ENCODE measurements around the gene LMAN2L.

DNA sequence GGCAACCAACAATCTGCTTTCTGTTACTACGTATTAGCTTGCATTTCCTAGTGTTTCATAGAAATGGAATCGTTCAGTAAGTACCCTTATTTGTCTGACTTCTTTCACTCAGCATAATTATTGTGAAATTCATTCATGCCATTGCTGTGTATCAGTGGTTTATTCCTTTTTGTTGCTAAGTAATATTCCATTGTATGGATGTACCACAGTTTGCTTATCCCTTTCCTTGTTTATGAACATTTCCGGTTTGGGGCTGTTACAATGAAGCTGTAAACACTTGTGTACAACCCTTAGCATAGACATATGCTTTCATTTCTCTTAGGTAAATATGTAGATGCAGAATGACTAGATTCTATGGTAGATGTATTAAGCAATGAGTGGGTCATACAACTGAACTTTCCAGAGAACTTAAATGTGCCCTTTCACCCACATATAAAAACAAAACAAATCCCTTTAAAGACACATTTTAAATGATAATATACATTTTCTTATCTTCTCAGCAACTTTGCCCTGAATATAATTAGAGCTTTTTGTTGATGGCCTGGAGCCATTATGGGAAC is 75.4 kb downstream of the LMAN2L start:
- TF ChIP-seq, protein P1, sequence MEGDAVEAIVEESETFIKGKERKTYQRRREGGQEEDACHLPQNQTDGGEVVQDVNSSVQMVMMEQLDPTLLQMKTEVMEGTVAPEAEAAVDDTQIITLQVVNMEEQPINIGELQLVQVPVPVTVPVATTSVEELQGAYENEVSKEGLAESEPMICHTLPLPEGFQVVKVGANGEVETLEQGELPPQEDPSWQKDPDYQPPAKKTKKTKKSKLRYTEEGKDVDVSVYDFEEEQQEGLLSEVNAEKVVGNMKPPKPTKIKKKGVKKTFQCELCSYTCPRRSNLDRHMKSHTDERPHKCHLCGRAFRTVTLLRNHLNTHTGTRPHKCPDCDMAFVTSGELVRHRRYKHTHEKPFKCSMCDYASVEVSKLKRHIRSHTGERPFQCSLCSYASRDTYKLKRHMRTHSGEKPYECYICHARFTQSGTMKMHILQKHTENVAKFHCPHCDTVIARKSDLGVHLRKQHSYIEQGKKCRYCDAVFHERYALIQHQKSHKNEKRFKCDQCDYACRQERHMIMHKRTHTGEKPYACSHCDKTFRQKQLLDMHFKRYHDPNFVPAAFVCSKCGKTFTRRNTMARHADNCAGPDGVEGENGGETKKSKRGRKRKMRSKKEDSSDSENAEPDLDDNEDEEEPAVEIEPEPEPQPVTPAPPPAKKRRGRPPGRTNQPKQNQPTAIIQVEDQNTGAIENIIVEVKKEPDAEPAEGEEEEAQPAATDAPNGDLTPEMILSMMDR (IDR thresholded peaks at IDR 0.05), result no peak
- TF ChIP-seq POLR2AphosphoS5 (IDR thresholded peaks at IDR 0.05), result no peak
